Effector memory CD4-positive, alpha-beta T cell (primary cell): ENCODE measurements around the gene TMEM181.
"Not testable (repeated sequence)": the region's sequence is repeated elsewhere in the genome, so short reads cannot be mapped to it uniquely, and the experiment has no call there.

ENCODE experiments used
- DNase-seq, 3 donors: peaks; one replicate each; pipeline ENCODE4 v3.0.0-alpha.2; 2020
- H3K27ac ChIP-seq: 2 replicates; pipeline ENCODE4 v1.7.0; 2013; ENCODE audit warnings: mild to moderate bottlenecking, low read length, moderate library complexity; ENCODE audit not compliant: insufficient read depth, poor library complexity, severe bottlenecking
- H3K27me3 ChIP-seq: replicated peaks from 2 replicates; pipeline ENCODE4 v1.7.0; 2013; ENCODE audit warnings: mild to moderate bottlenecking, low read length; ENCODE audit not compliant: insufficient read depth, control insufficient read depth, poor library complexity, severe bottlenecking
- H3K36me3 ChIP-seq: 2 replicates; pipeline ENCODE4 v1.7.0; 2013; ENCODE audit warnings: mild to moderate bottlenecking, low read length, moderate library complexity; ENCODE audit not compliant: control insufficient read depth, insufficient read depth
- H3K4me1 ChIP-seq: 2 replicates; pipeline ENCODE4 v1.7.0; 2013; ENCODE audit warnings: low read length, mild to moderate bottlenecking; ENCODE audit not compliant: control insufficient read depth, insufficient read depth, poor library complexity, severe bottlenecking
- H3K4me3 ChIP-seq: 2 replicates; pipeline ENCODE4 v1.7.0; 2013; ENCODE audit warnings: low read length, low read depth, mild to moderate bottlenecking; ENCODE audit not compliant: insufficient read depth, poor library complexity, severe bottlenecking
- H3K9me3 ChIP-seq: 2 replicates; pipeline ENCODE4 v1.7.0; 2013; ENCODE audit warnings: mild to moderate bottlenecking, low read length, moderate library complexity; ENCODE audit not compliant: control insufficient read depth

The TMEM181 gene

GRCh38 chr6:158606935-158607334 lies 47.0 kb downstream of the TMEM181 start:
- Histone ChIP-seq H3K27me3 (no peaks in the 10 kb centered on the region), H3K4me3 (no peak overlapping the region), H3K27ac (no peak overlapping the region), H3K9me3 (no peaks in the 10 kb centered on the region), H3K4me1 (no peaks in the 10 kb centered on the region), H3K36me3 (peaks cover 59% of the 10 kb centered on the region)
- no peak for DNase-seq

- H3K36me3 ChIP-seq, result peaks cover 65% of the 10 kb centered on the region
- H3K27me3 ChIP-seq, result no peaks in the 10 kb centered on the region
- H3K4me3 ChIP-seq, result no peak overlapping the region
- DNase-seq, result no peak
- no peak overlapping the region for H3K27ac ChIP-seq
- no peaks in the 10 kb centered on the region for H3K4me1 ChIP-seq
- H3K9me3 ChIP-seq, result no peaks in the 10 kb centered on the region
Measured at GRCh38 chr6:158607411-158608170, 47.7 kb downstream of the TMEM181 start.

GRCh38 chr6:158608221-158608620 lies 48.3 kb downstream of the TMEM181 start:
- no peaks in the 10 kb centered on the region for H3K9me3 ChIP-seq
- peaks cover 67% of the 10 kb centered on the region for H3K36me3 ChIP-seq
- DNase-seq, result no peak

GRCh38 chr6:158609455-158610155 lies 49.7 kb downstream of the TMEM181 start:
- DNase-seq, result no peak
- Histone ChIP-seq H3K27ac (no peak overlapping the region), H3K9me3 (no peaks in the 10 kb centered on the region), H3K4me3 (no peak overlapping the region), H3K4me1 (no peaks in the 10 kb centered on the region), H3K36me3 (peaks cover 70% of the 10 kb centered on the region), H3K27me3 (no peaks in the 10 kb centered on the region)

More at GRCh38 chr6:158608221-158608620, 48.3 kb downstream of the TMEM181 start:
- Histone ChIP-seq H3K4me3 (no peak overlapping the region), H3K4me1 (no peaks in the 10 kb centered on the region), H3K27ac (no peak overlapping the region), H3K27me3 (no peaks in the 10 kb centered on the region)

GRCh38 chr6:158610319-158610968 lies 50.6 kb downstream of the TMEM181 start:
- H3K27ac ChIP-seq, result no peak overlapping the region
- H3K27me3 ChIP-seq, result no peaks in the 10 kb centered on the region
- H3K4me3 ChIP-seq, result no peak overlapping the region
- H3K4me1 ChIP-seq, result no peaks in the 10 kb centered on the region
- peaks cover 67% of the 10 kb centered on the region for H3K36me3 ChIP-seq
- H3K9me3 ChIP-seq, result no peaks in the 10 kb centered on the region
- no peak for DNase-seq

GRCh38 chr6:158611039-158611438 lies 51.1 kb downstream of the TMEM181 start:
- no peaks in the 10 kb centered on the region for H3K9me3 ChIP-seq
- H3K36me3 ChIP-seq, result peaks cover 61% of the 10 kb centered on the region
- no peak overlapping the region for H3K4me3 ChIP-seq
- H3K27ac ChIP-seq, result no peak overlapping the region
- no peaks in the 10 kb centered on the region for H3K27me3 ChIP-seq
- no peaks in the 10 kb centered on the region for H3K4me1 ChIP-seq
- no peak for DNase-seq

GRCh38 chr6:158611541-158612370 lies 51.9 kb downstream of the TMEM181 start:
- Histone ChIP-seq H3K27me3 (no peaks in the 10 kb centered on the region), H3K9me3 (no peaks in the 10 kb centered on the region), H3K4me1 (no peaks in the 10 kb centered on the region), H3K36me3 (peaks cover 56% of the 10 kb centered on the region), H3K4me3 (no peak overlapping the region), H3K27ac (no peak overlapping the region)
- DNase-seq, result no peak

- H3K36me3 ChIP-seq, result peaks cover 28% of the 10 kb centered on the region
- not testable (repeated sequence) for H3K27ac ChIP-seq, H3K4me3 ChIP-seq, H3K27me3 ChIP-seq, H3K4me1 ChIP-seq, DNase-seq, H3K9me3 ChIP-seq
Measured at GRCh38 chr6:158614606-158615005, 54.7 kb downstream of the TMEM181 start.

GRCh38 chr6:158618289-158618688 lies 58.4 kb downstream of the TMEM181 start:
- DNase-seq, H3K27me3 ChIP-seq, H3K9me3 ChIP-seq, H3K4me3 ChIP-seq, H3K4me1 ChIP-seq, H3K27ac ChIP-seq: not testable (repeated sequence)
- peaks cover 18% of the 10 kb centered on the region for H3K36me3 ChIP-seq
